GM10248 (cell line): Measurements from ENCODE around the gene NTM.
"Not testable (repeated sequence)": the region's sequence is repeated elsewhere in the genome, so short reads cannot be mapped to it uniquely, and the experiment has no call there.

Experiments
- CTCF ChIA-PET: fragments of 300-600 bp; sonication (Branson Sonifier 250); formaldehyde crosslinking; extraction: SDS; loops from one replicate; lab custom pipeline; 2021; ENCODE audit warnings: antibody characterized with exemption; lab: Yijun Ruan, JAX
- POLR2A ChIA-PET: fragments of 350-650 bp; sonication (Branson Sonifier 250); formaldehyde crosslinking; extraction: SDS; loops from one replicate; lab custom pipeline; 2020; ENCODE audit warnings: antibody characterized with exemption; lab: Yijun Ruan, JAX
- DNase-seq: peaks from one replicate; pipeline ENCODE4 v3.0.0; 2012; ENCODE audit errors: extremely low spot score
- TF ChIP-seq, protein P1 (sequence below): IDR thresholded peaks from 2 replicates; pipeline ENCODE4 v1.5.1; 2012; ENCODE audit warnings: mild to moderate bottlenecking, low read depth; ENCODE audit errors: extremely low read depth, missing control alignments, control extremely low read depth

Gene NTM

DNA sequence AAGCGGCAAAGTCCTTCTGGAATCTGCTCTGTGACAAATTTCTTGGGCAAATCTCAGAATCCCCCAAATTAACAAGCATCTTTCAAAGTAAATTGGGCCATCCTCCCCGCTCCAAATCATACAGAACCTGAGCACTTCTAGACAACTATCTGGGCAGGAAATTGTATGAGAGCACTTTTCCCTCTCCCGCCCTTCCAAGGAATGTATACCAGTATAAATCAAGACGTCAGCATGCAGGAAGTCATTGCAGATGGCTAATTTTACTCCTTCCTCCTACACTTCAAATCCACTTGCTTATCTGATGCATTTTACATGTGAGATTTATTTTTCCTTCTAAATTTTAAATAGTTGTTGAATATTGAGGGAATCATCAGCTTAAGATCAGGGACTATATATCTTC is 52.1 kb downstream of the NTM start:
- POLR2A ChIA-PET: no interaction called here
- CTCF ChIA-PET: no interaction called here
- TF ChIP-seq, protein P1, sequence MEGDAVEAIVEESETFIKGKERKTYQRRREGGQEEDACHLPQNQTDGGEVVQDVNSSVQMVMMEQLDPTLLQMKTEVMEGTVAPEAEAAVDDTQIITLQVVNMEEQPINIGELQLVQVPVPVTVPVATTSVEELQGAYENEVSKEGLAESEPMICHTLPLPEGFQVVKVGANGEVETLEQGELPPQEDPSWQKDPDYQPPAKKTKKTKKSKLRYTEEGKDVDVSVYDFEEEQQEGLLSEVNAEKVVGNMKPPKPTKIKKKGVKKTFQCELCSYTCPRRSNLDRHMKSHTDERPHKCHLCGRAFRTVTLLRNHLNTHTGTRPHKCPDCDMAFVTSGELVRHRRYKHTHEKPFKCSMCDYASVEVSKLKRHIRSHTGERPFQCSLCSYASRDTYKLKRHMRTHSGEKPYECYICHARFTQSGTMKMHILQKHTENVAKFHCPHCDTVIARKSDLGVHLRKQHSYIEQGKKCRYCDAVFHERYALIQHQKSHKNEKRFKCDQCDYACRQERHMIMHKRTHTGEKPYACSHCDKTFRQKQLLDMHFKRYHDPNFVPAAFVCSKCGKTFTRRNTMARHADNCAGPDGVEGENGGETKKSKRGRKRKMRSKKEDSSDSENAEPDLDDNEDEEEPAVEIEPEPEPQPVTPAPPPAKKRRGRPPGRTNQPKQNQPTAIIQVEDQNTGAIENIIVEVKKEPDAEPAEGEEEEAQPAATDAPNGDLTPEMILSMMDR: no peak
- no peak for DNase-seq

DNA sequence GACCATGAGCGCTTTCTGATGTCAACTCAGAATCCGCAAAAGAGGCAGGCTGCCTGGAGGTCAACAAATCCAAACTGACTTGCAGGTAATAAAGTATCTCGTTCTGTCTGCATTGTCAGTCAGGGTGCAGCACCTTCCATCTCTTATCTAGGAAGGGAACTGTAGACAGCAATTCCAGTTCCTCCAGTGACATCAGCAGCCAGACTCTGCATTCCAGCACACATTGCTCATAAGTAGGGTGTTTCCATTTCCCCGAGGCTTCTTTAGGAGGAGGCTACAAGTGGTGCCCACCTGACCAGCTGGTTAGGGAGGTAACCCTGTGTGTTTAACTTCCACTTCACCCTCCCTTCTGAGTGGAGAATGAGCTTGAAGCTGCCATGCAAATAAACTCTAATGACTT is 53.3 kb downstream of the NTM start:
- no peak for DNase-seq
- ChIA-PET CTCF (interaction anchor here (1.6 kb wide), 1 partner anchor 359 kb away, joined by 3 read pairs; no protein-coding TSS in a partner anchor), POLR2A (no interaction called here)
- TF ChIP-seq, protein P1: no peak

DNA sequence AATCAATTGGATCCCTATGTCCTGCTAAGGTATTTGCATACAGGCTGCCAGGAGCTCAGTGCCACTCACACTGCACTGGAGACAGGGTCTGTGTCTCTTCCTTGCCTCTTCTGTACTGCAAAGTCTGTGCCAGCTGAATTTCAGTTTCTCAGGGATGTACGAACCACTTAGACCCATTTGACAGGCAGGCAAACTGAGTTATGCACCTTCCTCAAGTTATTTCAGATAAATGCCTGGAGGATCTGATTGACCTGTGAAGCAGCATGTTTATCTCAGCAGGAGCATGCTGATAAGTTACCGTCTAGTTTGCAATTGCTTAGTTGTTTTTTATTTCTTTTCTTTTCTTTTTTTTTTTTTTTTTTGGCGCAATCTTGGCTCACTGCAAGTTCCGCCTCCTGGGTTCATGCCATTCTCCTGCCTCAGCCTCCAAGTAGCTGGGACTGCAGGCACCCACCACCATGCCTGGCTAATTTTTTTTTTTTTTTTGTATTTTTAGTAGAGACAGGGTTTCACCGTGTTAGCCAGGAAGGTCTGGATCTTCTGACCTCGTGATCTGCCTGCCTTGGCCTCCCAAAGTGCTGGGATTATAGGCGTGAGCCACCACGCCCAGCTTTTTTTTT is 54.0 kb downstream of the NTM start:
- POLR2A ChIA-PET, DNase-seq: not testable (repeated sequence)
- CTCF ChIA-PET: interaction anchor here (1.6 kb wide), 1 partner anchor 360 kb away, joined by 3 read pairs; no protein-coding TSS in a partner anchor

DNA sequence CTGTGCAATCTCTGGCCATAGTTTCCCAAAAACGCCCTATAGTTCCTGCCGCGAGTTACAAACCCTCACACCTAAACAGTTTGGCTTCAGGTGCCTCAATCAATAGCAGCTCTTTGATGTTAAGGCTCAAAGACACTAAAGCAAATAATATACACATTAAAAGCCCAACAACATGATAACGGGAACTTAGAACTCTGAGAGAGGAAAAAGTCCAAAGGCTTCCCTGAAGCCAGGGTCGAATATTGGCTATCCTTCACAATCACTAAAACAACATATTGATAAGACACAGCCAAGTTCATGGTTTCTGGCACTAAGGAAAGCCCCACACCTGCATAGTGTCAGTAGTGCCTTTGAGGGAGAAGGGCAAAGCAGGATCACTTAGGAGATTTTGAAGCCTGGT is 54.9 kb downstream of the NTM start:
- ChIA-PET POLR2A (no interaction called here), CTCF (no interaction called here)
- no peak for DNase-seq
- TF ChIP-seq, protein P1: no peak

DNA sequence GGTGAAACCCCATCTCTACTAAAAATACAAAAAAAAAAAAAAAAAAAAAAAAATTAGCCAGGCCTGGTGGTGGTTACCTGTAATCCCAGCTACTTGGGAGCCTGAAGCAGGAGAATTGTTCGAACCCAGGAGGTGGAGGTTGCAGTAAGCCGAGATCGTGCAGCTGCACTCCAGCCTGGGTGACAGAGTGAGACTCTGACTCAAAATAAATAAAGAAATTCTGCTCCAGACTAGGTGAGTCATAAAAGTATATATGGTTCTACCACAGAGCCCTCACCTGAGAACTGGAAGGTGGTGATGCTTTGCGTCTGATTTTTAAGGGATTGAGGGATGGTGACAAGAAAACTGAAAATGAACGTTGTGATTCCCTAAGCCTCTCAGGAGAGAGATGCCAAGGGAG is 58.4 kb downstream of the NTM start:
- TF ChIP-seq, protein P1: no peak
- no peak for DNase-seq
- ChIA-PET POLR2A (no interaction called here), CTCF (no interaction called here)

DNA sequence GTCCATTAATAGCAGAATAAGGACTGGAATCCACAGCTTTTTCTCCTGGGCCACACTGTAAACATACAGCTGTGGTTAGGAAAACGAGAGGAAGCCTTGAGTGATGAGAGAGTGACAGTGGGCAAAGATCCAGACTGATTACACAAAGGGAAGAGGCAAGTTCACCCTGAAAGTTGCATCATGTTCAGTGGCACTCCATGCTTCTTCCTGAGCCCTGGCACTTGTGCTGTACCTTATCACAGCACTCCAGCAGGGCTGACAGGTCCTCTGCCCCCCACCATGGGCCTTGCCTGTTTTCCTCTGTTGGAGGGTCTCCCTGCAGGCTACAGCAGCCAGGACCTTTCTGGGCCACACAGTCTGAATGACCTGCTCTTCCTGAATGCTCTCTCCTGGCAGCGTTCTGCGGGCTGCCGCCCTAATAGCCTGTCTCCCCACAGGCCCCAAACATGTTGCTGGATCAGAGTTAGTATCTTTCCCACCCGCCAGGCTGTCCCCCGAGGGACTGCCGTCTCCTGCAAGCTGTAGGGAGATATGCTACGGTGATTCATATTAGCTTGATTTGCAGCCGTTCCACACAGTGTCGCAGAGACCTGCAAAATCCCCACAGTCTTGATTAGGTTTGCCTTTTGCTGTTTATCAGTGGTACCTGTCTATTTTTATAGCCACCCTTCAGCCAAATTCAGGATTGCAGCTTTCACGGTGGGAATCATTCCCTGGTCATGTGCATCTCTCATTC is 60.2 kb downstream of the NTM start:
- POLR2A ChIA-PET: no interaction called here
- CTCF ChIA-PET: no interaction called here
- TF ChIP-seq, protein P1: no peak
- DNase-seq: no peak
